ENCODE measurements around the gene PHACTR1.

DNA sequence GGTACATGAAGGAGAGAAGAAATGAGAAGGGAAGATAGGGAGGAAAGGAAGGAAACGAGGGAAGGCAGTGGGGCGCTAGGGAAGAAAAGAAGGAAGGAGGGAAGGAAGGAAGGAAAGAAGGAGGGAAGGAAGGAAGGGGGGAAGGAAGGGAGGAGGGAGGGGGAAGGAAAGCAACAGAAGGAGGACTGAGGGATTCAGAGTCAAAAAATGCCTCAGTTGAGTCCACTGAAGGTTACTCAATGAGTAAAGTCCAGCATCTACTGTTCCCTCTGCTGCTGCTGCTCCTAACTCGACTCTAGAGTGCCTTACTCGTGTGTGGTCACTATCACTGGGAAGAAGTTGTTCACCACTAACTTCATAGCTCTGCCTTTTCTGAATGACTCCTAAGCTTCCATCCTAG is 33.8 kb downstream of the PHACTR1 start:
- TF ChIP-seq POLR2AphosphoS5 (IDR thresholded peaks at IDR 0.05; ENCODE audit: low read depth, low read length) (no peak), POLR2A (IDR thresholded peaks at IDR 0.05; ENCODE audit: low read depth, low read length) (no peak), TAF1 (IDR thresholded peaks at IDR 0.05; ENCODE audit: borderline replicate concordance, low read depth, low read length) (no peak)

Data from GM12892 (cell line).